ENCODE measurements around the gene RRP15. TPM values are rescaled to one million over a fixed set of nuclear protein-coding genes. Genes with fewer than 3 reads are reported as not detected.

Gene RRP15
- polyA plus RNA-seq, 1 donor (not counting 4 experiments of a cell fraction or from before 2014, with no cell fraction given): 15.8 TPM

DNA sequence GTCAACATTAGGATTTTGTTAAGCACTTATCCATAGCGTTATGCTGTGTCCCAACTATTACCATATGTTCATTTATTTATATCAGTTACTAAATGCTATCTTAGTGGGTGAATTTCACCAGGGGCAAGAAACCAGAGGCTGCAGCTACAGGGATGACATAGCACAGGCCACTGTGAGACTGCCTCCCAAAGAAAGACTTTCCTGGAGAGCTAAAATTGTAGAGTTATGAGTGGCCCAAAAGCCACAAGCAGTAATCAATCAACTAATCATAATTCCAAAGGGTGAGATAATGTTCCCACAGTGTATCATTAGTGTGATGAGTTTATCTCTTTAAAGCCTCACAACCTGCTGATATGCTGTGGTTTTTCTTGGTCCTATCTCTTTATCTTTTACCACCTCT lies 56.2 kb downstream of the RRP15 start:
- H2AFZ ChIP-seq (ENCODE audit: control insufficient read depth, low read length): no peak overlapping the region
- no peaks in the 10 kb centered on the region for H3K27me3 ChIP-seq (ENCODE audit: control insufficient read depth, extremely low read depth, insufficient read depth, low read length)
- H3K9ac ChIP-seq (ENCODE audit: control insufficient read depth, extremely low read depth, insufficient read depth, low read length): no peak overlapping the region
- H4K20me1 ChIP-seq (ENCODE audit: control insufficient read depth, extremely low read depth, insufficient read depth, low read length): no peaks in the 10 kb centered on the region
- no peaks in the 10 kb centered on the region for H3K9me3 ChIP-seq (ENCODE audit: control insufficient read depth, low read depth, low read length)
- H3K79me2 ChIP-seq (ENCODE audit: control insufficient read depth, insufficient read depth, low read length): peaks cover 9% of the 10 kb centered on the region
- no peak for DNase-seq (ENCODE audit: low read depth, low spot score)
- dilution Hi-C loops (cut with MboI; ENCODE audit: extremely low pct_ligation_motif_present, low sequenced_read_pairs): no loop called here
- H3K4me3 ChIP-seq (ENCODE audit: control insufficient read depth in 2 of 3, extremely low read depth in 1 of 3, insufficient read depth in 2 of 3, low read depth in 1 of 3, low read length in 3 of 3): no peak overlapping the region
- no peaks in the 10 kb centered on the region for H3K9me1 ChIP-seq (ENCODE audit: control insufficient read depth, extremely low read depth, insufficient read depth, low read length)
- H3K4me1 ChIP-seq (ENCODE audit: control insufficient read depth, extremely low read depth, insufficient read depth, low read length): peaks cover 7% of the 10 kb centered on the region
- no peak for FAIRE-seq
- TF ChIP-seq, protein P1, sequence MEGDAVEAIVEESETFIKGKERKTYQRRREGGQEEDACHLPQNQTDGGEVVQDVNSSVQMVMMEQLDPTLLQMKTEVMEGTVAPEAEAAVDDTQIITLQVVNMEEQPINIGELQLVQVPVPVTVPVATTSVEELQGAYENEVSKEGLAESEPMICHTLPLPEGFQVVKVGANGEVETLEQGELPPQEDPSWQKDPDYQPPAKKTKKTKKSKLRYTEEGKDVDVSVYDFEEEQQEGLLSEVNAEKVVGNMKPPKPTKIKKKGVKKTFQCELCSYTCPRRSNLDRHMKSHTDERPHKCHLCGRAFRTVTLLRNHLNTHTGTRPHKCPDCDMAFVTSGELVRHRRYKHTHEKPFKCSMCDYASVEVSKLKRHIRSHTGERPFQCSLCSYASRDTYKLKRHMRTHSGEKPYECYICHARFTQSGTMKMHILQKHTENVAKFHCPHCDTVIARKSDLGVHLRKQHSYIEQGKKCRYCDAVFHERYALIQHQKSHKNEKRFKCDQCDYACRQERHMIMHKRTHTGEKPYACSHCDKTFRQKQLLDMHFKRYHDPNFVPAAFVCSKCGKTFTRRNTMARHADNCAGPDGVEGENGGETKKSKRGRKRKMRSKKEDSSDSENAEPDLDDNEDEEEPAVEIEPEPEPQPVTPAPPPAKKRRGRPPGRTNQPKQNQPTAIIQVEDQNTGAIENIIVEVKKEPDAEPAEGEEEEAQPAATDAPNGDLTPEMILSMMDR (optimal IDR thresholded peaks at IDR 0.05 in 1 of 3, IDR thresholded peaks at IDR 0.05 in 1 of 3, conservative IDR thresholded peaks at IDR 0.05 in 1 of 3; ENCODE audit: extremely low read depth in 1 of 3, insufficient read depth in 2 of 3, low read length in 3 of 3): no peak
- no peak for TF ChIP-seq EZH2 (IDR thresholded peaks at IDR 0.05; ENCODE audit: low read length)
- H3K36me3 ChIP-seq (ENCODE audit: control insufficient read depth in 2 of 2, extremely low read depth in 1 of 2, insufficient read depth in 2 of 2, low read length in 2 of 2): no peaks in the 10 kb centered on the region
- no peak overlapping the region for H3K4me2 ChIP-seq (ENCODE audit: control insufficient read depth, extremely low read depth, insufficient read depth, low read depth, low read length)
- H3K27ac ChIP-seq (ENCODE audit: control insufficient read depth, insufficient read depth, low read length): no peak overlapping the region

DNA sequence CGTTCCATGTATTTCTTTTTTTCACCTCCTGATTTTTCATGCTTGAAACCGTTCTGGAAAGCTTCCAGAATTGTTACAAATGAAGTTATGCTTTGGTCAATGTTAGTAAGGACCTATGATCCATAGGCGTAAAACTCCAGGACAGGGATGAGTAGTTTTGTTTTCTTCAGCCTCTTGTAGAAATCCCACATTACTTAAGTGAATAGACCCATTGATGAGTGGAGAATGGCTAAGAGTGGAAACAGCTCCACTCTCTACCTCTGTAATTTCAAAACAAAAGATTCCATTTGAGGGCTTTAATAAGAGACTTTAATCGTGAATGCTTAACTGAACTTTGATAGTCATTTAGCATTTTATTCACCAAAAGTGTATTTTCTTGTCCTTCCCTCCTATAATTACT lies 57.0 kb downstream of the RRP15 start:
- H3K4me1 ChIP-seq (ENCODE audit: control insufficient read depth, extremely low read depth, insufficient read depth, low read length): peaks cover 7% of the 10 kb centered on the region
- H3K27me3 ChIP-seq (ENCODE audit: control insufficient read depth, extremely low read depth, insufficient read depth, low read length): no peaks in the 10 kb centered on the region
- no peaks in the 10 kb centered on the region for H4K20me1 ChIP-seq (ENCODE audit: control insufficient read depth, extremely low read depth, insufficient read depth, low read length)
- H3K9me1 ChIP-seq (ENCODE audit: control insufficient read depth, extremely low read depth, insufficient read depth, low read length): no peaks in the 10 kb centered on the region
- no peak overlapping the region for H3K4me2 ChIP-seq (ENCODE audit: control insufficient read depth, extremely low read depth, insufficient read depth, low read depth, low read length)
- FAIRE-seq (no peak), DNase-seq (ENCODE audit: low read depth, low spot score) (no peak)
- no peaks in the 10 kb centered on the region for H3K9me3 ChIP-seq (ENCODE audit: control insufficient read depth, low read depth, low read length)
- no peak overlapping the region for H3K4me3 ChIP-seq (ENCODE audit: control insufficient read depth in 2 of 3, extremely low read depth in 1 of 3, insufficient read depth in 2 of 3, low read depth in 1 of 3, low read length in 3 of 3)
- TF ChIP-seq, protein P1 (optimal IDR thresholded peaks at IDR 0.05 in 1 of 3, IDR thresholded peaks at IDR 0.05 in 1 of 3, conservative IDR thresholded peaks at IDR 0.05 in 1 of 3; ENCODE audit: extremely low read depth in 1 of 3, insufficient read depth in 2 of 3, low read length in 3 of 3): no peak
- no peak for TF ChIP-seq EZH2 (IDR thresholded peaks at IDR 0.05; ENCODE audit: low read length)
- H2AFZ ChIP-seq (ENCODE audit: control insufficient read depth, low read length): no peak overlapping the region
- peaks cover 16% of the 10 kb centered on the region for H3K79me2 ChIP-seq (ENCODE audit: control insufficient read depth, insufficient read depth, low read length)
- H3K27ac ChIP-seq (ENCODE audit: control insufficient read depth, insufficient read depth, low read length): no peak overlapping the region
- no peaks in the 10 kb centered on the region for H3K36me3 ChIP-seq (ENCODE audit: control insufficient read depth in 2 of 2, extremely low read depth in 1 of 2, insufficient read depth in 2 of 2, low read length in 2 of 2)
- H3K9ac ChIP-seq (ENCODE audit: control insufficient read depth, extremely low read depth, insufficient read depth, low read length): no peak overlapping the region
- dilution Hi-C loops (cut with MboI; ENCODE audit: extremely low pct_ligation_motif_present, low sequenced_read_pairs): no loop called here

All from keratinocyte (primary cell).